Small intestine (tissue), 7 donors: ENCODE data around the gene TRIM29. TPM values are rescaled to one million over a fixed set of nuclear protein-coding genes. Genes with fewer than 3 reads are reported as not detected.

ENCODE experiments used
- DNase-seq, 2 donors: peaks; one replicate each; pipeline versions ENCODE4 v3.0.0 to v3.0.0-alpha.2; 2013
- FAIRE-seq: peaks from 2 replicates; lab custom pipeline; 2012; peaks lifted over from hg19 to GRCh38; lab: Jason Lieb, UNC
- H3K27ac ChIP-seq, 3 donors: one replicate each; pipeline ENCODE4 v1.5.1; 2013; ENCODE audit warnings: low read length in 2 of 3, mild to moderate bottlenecking in 2 of 3, control low read depth in 1 of 3, inconsistent platforms in 1 of 3, low read depth in 1 of 3, moderate library complexity in 1 of 3
- H3K27me3 ChIP-seq, 3 donors: one replicate each; pipeline ENCODE4 v1.6.1; 2013; ENCODE audit warnings: low read length in 3 of 3, inconsistent platforms in 1 of 3; ENCODE audit not compliant: control insufficient read depth in 3 of 3, insufficient read depth in 3 of 3
- H3K36me3 ChIP-seq, 3 donors: one replicate each; pipeline ENCODE4 v1.6.1; 2013; ENCODE audit warnings: low read length in 3 of 3, inconsistent platforms in 1 of 3, low read depth in 1 of 3, mild to moderate bottlenecking in 1 of 3, moderate library complexity in 1 of 3; ENCODE audit not compliant: control insufficient read depth in 3 of 3, insufficient read depth in 2 of 3
- H3K4me1 ChIP-seq, 3 donors: one replicate each; pipeline ENCODE4 v1.6.1; 2013; ENCODE audit warnings: low read length in 2 of 3, inconsistent platforms in 1 of 3, low read depth in 1 of 3, mild to moderate bottlenecking in 1 of 3, moderate library complexity in 1 of 3; ENCODE audit not compliant: control insufficient read depth in 3 of 3, insufficient read depth in 2 of 3
- H3K4me3 ChIP-seq, 3 donors: one replicate each; pipeline ENCODE4 v1.5.1; 2013; ENCODE audit warnings: low read length in 3 of 3, control low read depth in 1 of 3, inconsistent platforms in 1 of 3, low read depth in 1 of 3, mild to moderate bottlenecking in 1 of 3, moderate library complexity in 1 of 3
- H3K9me3 ChIP-seq, 2 donors: one replicate each; pipeline ENCODE4 v1.6.1; 2013; ENCODE audit warnings: low read depth in 1 of 2, low read length in 1 of 2; ENCODE audit not compliant: control insufficient read depth in 2 of 2, insufficient read depth in 1 of 2
- WGBS, 3 donors: extraction: QIAGEN DNeasy Blood & Tissue Kit; methylation state at CpG; one replicate each; pipeline ENCODE4 v1.1.7; 2013; 5-methylcytosine and 5-hydroxymethylcytosine counted together
- polyA plus RNA-seq, 4 donors: library from polyadenylated mRNA; stranded (reverse) in 3 of 4; unstranded in 1 of 4; fragments of 200-250 nt in 3 of 4; fragments of 120-200 nt in 1 of 4; gene quantifications; one replicate each; pipeline versions ENCODE4 v1.2.1 to v1.2.3, GENCODE V29; 2013
- donor health status: healthy with polysubstance abuse.
- donor health status: control.
- donor health status: control.
- donor health status: Bipolar disorder and iron deficiency.
- donor health status: healthy.

The TRIM29 gene
- polyA plus RNA-seq, 4 donors, result 1.1 to 10.3 (median 1.9) TPM

GRCh38 chr11:120126620-120127019 is 11.3 kb downstream of the TRIM29 start:
- H3K27ac ChIP-seq, result no peak overlapping the region
- no peaks in the 10 kb centered on the region for H3K27me3 ChIP-seq
- peaks cover 0 to 15% (median 4%) of the 10 kb centered on the region in 3 donors for H3K4me1 ChIP-seq
- H3K9me3 ChIP-seq, result no peaks in the 10 kb centered on the region
- no peak for FAIRE-seq
- no peaks in the 10 kb centered on the region for H3K36me3 ChIP-seq
- no peak for DNase-seq
- H3K4me3 ChIP-seq, result no peak overlapping the region
- WGBS, 3 donors, result 22 to 57% (median 42%) methylated on average over 4 of the region's 4 CpGs

DNA sequence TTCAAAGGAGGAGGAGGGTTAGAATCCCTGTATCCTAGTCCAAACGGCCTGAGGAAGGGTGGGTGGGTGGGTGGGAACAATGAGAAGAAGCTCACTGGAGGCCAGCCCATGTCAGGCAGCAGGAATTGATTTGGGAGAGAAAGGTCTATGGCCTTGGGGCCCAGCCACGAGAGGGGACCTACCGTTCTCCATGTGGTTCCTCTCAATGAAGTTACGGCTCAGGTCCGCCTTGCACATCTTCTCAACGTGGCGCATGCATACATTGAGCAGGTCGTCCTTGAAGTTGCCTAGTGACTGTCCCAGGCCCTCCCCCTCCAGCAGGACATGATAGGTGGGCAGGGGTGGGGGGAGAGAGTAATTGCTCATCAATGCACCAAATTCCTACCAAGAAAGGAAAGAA is 12.4 kb downstream of the TRIM29 start:
- H3K36me3 ChIP-seq, result no peaks in the 10 kb centered on the region
- no peak for FAIRE-seq
- H3K27ac ChIP-seq, result no peak overlapping the region
- H3K4me3 ChIP-seq, result no peak overlapping the region
- peaks cover 0 to 9% of the 10 kb centered on the region in 2 donors for H3K9me3 ChIP-seq
- DNase-seq, result no peak
- no peaks in the 10 kb centered on the region for H3K27me3 ChIP-seq
- WGBS, 3 donors, result 73 to 88% (median 81%) methylated on average over 8 of the region's 8 CpGs
- peaks cover 0 to 15% (median 4%) of the 10 kb centered on the region in 3 donors for H3K4me1 ChIP-seq

DNA sequence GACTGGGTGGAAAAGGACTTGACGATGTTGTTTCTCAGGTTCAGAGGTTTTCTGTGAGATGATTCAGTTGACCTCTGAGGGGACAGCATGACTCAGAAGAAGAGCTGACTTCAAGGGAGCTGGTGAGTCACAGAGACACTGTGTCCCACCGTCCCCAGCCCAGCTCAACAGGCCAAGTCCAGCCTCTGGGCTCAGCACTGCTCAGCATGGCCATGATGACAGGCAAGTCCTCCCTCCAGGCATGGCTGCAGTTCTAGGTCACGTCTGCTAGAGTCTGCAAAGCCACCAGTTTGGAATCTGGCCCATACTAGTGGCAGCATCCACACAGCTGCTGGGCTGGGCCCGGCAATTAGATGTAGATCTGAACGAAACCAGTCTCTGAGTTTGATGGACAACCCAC is 12.9 kb downstream of the TRIM29 start:
- no peak overlapping the region for H3K27ac ChIP-seq
- no peaks in the 10 kb centered on the region for H3K36me3 ChIP-seq
- H3K27me3 ChIP-seq, result no peaks in the 10 kb centered on the region
- H3K4me1 ChIP-seq, result peaks cover 0 to 15% (median 4%) of the 10 kb centered on the region in 3 donors
- DNase-seq, result peak in 1 of 2 donors; percentile 29
- no peak overlapping the region for H3K4me3 ChIP-seq
- FAIRE-seq, result no peak
- H3K9me3 ChIP-seq, result peaks cover 0 to 9% of the 10 kb centered on the region in 2 donors
- WGBS, 3 donors, result 48 to 59% (median 59%) methylated on average over 5 of the region's 5 CpGs

GRCh38 chr11:120124355-120124754 is 13.6 kb downstream of the TRIM29 start:
- H3K36me3 ChIP-seq, result no peaks in the 10 kb centered on the region
- no peaks in the 10 kb centered on the region for H3K27me3 ChIP-seq
- peaks cover 0 to 14% (median 4%) of the 10 kb centered on the region in 3 donors for H3K4me1 ChIP-seq
- DNase-seq, result no peak
- H3K27ac ChIP-seq, result no peak overlapping the region
- WGBS, 3 donors, result 91 to 94% (median 93%) methylated on average over 14 of the region's 14 CpGs
- FAIRE-seq, result no peak
- H3K4me3 ChIP-seq, result no peak overlapping the region
- H3K9me3 ChIP-seq, result peaks cover 0 to 9% of the 10 kb centered on the region in 2 donors

DNA sequence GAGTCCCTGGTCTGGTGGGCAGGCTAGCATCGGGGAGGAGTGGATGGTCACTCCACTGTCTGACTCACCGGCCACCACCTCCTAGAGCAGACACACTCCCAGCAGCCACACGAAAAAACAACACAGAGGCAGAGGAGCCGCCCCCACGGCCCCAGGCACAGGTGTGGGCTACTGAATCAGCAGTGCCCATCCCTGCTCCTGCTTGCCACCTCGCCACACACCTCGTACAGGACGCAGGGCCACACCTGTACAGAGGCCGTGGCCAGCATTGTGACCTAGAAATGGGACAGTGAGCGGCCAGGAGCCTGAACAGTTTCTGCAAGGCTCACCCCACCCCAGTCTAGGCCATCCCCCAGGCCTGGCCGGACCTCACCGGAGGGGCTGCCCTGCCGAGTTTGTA is 14.0 kb downstream of the TRIM29 start:
- Histone ChIP-seq H3K36me3 (no peaks in the 10 kb centered on the region), H3K27me3 (no peaks in the 10 kb centered on the region), H3K4me3 (no peak overlapping the region), H3K27ac (no peak overlapping the region), H3K4me1 (peaks cover 0 to 10% (median 1%) of the 10 kb centered on the region in 3 donors), H3K9me3 (peaks cover 0 to 9% of the 10 kb centered on the region in 2 donors)
- DNase-seq (no peak), FAIRE-seq (no peak)
- WGBS, 3 donors, result 79 to 83% (median 79%) methylated on average over 13 of the region's 13 CpGs

GRCh38 chr11:120122924-120123683 is 14.8 kb downstream of the TRIM29 start:
- Histone ChIP-seq H3K4me1 (peaks cover 0 to 3% (median 0%) of the 10 kb centered on the region in 3 donors), H3K36me3 (no peaks in the 10 kb centered on the region), H3K4me3 (no peak overlapping the region), H3K27me3 (no peaks in the 10 kb centered on the region), H3K27ac (no peak overlapping the region), H3K9me3 (peaks cover 0 to 9% of the 10 kb centered on the region in 2 donors)
- 59 to 76% (median 65%) methylated on average over 12 of the region's 12 CpGs for WGBS, 3 donors
- FAIRE-seq (no peak), DNase-seq (peak; percentile 32 to 66)

GRCh38 chr11:120121914-120122473 is 15.9 kb downstream of the TRIM29 start:
- 56 to 76% (median 74%) methylated on average over 9 of the region's 9 CpGs for WGBS, 3 donors
- DNase-seq (peak in 1 of 2 donors; percentile 22), FAIRE-seq (no peak)
- no peak overlapping the region for H3K4me3 ChIP-seq
- no peaks in the 10 kb centered on the region for H3K4me1 ChIP-seq
- H3K36me3 ChIP-seq, result no peaks in the 10 kb centered on the region
- H3K9me3 ChIP-seq, result peaks cover 0 to 9% of the 10 kb centered on the region in 2 donors
- H3K27ac ChIP-seq, result no peak overlapping the region
- no peaks in the 10 kb centered on the region for H3K27me3 ChIP-seq

DNA sequence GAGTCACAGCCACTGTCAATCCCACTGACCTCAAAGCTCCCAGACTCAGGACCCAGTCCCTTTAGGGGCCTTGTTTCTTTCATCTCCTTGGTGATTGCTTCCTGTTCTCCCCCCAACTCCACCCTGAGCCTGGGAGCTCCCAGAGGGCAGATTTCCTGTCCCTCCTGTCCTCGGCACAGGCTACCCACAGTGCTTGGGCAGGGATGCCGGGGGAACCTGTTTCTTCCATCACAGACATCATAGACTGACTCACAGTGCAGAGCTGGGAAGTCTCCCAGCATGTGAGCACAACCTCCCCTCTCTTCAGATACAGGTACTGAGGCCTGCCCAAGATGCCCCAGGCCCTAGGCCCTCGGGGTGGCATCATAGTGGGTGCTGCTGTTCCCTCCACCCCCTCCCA is 16.6 kb downstream of the TRIM29 start:
- no peak for FAIRE-seq

More for the DNA sequence above, 16.6 kb downstream of the TRIM29 start:
- H3K27me3 ChIP-seq, result no peaks in the 10 kb centered on the region
- H3K9me3 ChIP-seq, result peaks cover 0 to 9% of the 10 kb centered on the region in 2 donors
- H3K27ac ChIP-seq, result no peak overlapping the region
- no peak overlapping the region for H3K4me3 ChIP-seq
- H3K36me3 ChIP-seq, result no peaks in the 10 kb centered on the region
- H3K4me1 ChIP-seq, result no peaks in the 10 kb centered on the region
- WGBS, 3 donors, result 72 to 75% (median 74%) methylated on average over 3 of the region's 3 CpGs
- DNase-seq, result no peak
